IPS DF 4.7 (cell line): Measurements from ENCODE around the gene SENP6.

Source experiments
- DNase-seq: peaks from one replicate; pipeline ENCODE4 v3.0.0-alpha.2; 2013; ENCODE audit warnings: low spot score; ENCODE audit errors: extremely low read depth

The SENP6 gene

GRCh38 chr6:75747152-75747992 lies 145.7 kb downstream of the SENP6 start:
- DNase-seq, result no peak

DNA sequence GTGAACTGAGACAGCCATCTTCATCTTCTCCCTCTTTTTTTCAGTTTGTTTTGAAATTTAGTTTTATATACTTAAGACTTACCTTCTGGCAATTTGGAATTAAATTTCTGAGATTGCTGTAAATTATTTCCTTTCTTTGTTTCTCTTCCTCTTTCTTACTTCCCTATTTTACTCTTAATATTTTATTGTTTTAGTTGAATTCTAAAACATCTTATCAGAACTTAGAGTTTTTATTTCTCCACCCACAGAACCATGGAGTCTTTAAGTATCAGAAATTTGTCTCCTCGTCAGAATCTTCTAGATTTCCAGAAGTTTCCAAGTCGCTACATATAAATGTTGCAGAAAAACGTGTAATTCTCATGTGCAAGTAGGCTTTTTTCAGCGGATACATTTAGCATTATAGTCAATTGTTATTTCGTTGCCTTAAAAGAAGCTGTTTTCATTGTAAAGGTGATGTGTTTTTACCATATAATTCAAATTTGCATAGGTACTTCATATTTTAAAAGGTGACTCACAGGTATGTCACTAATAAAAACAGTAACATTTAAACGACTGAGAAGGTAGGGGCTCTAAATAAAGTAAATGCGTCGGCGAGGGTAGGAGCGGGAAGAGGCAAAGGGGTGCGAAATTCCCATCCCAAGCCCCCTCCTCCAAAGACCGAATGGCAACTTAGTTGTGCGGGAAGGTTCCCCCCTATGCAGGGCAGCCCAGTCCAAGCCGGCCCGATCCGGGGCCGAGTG lies 146.5 kb downstream of the SENP6 start:
- no peak for DNase-seq

DNA sequence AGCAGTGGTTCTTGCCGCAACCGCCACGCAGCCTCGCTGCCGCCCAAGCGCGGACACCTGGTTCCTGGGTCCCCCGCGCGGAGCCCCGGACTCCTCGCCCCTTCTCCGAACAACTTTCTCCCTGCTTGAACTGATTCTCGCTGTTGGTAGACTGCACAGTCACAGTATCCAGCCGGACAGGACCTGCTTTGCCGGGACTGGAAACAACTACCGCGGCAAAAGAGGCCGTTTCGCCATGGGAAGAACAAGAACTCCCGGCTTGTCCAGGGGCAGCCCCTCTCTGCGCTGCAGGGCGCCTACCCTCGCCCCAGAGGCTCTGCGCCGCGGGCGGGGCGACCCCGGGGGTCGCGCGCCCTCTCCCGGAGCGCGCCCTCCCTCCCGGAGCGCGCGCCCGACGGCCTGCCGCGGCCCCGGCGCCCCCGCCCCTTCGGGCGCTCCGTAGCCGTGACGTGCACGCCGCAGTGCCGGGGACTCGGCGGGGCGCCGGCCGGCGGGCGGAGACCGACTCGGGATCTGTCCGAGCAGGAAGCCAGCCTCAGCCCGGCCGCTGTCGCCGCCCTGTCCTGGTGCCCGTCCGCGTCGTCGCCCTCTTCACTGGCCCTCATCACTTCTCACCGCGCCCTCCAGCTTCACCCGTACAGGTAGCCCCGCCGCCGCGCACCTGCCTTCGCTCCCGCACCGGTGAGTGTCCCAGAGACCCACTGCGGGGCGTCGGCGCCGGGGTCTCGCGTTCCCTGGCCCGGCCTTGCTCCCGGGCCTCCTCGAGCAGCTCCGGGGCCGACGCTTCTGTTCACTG lies 147.3 kb downstream of the SENP6 start, which contains the start of gene MYO6:
MYO6 (plus strand) TSS at position 497 of the 796 bp plus-strand sequence. CDS start 68,309 bp downstream, outside the sequence.
- no peak for DNase-seq

- no peak for DNase-seq
These were observed 149.8 kb downstream of the SENP6 start for GRCh38 chr6:75751443-75751842.

- no peak for DNase-seq
These were observed 150.7 kb downstream of the SENP6 start for GRCh38 chr6:75752365-75752764.

- DNase-seq, result no peak
These were observed 154.0 kb downstream of the SENP6 start for GRCh38 chr6:75755704-75756103.

- DNase-seq, result no peak
These were observed 155.6 kb downstream of the SENP6 start for GRCh38 chr6:75757295-75757694.

GRCh38 chr6:75758061-75758460 lies 156.4 kb downstream of the SENP6 start:
- DNase-seq, result no peak

- DNase-seq, result no peak
These were observed 157.5 kb downstream of the SENP6 start for GRCh38 chr6:75759207-75759606.

DNA sequence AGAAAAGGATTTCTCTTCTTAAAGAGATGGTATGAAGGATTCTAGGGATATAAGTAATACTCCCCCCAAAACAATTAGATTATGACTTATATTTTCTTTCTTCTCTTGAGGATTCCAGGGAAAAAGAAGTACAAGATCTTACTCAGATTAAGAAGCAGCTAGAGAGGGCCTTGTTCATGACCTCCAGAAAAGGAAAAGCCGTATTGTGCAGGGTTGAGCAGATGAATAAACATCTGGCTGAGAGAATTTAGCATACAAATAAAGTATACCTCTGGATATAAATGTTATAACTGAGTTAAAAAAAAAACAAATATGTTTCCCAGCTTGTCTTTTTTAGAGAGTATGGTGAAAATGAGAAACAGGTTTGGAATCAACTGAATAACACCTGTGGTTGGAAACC lies 158.6 kb downstream of the SENP6 start:
- no peak for DNase-seq

DNA sequence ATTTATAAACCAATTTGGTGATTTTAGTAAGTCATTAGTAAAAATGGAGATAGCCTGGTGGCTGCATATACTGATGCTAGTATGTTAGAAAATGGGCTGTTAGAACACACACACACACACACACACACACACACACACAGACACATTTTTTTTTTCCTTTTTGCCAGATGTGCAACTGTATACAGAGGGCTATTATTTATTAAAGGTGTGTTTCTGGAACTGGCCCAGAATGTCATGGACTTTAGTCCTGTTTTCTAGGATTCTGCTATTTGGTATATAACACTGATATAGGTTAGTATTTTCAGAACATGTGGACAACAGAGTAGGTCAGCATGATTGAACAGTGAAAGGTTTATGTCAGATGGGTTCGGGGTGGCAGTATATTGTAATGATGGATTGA lies 159.8 kb downstream of the SENP6 start:
- no peak for DNase-seq

GRCh38 chr6:75762063-75762462 lies 160.4 kb downstream of the SENP6 start:
- no peak for DNase-seq

DNA sequence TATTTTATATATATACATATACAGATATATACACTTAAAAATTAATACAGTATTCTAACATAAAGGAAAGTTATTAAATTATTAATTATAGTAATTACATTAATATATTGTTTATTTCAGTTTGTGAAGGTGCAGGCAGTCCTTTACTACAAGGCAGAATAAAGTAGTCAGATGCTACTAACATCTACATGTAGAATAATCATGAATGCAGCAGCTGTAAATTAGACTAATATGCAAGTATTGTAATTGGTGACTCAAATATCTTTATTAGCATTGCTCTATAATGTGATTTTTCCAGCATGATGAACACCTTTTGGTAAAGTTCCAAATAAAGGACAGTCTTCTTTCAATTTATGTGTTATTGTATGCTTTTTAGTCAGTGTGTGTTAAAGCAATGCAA lies 164.7 kb downstream of the SENP6 start:
- no peak for DNase-seq
